GM18873 (cell line): ENCODE results near the gene COX19.
"Not testable (repeated sequence)": the region's sequence is repeated elsewhere in the genome, so short reads cannot be mapped to it uniquely, and the experiment has no call there.

ENCODE experiments used
- ATAC-seq: cut with Tn5 transposase; IDR thresholded peaks from one replicate; pipeline ENCODE4 v1.9.1; 2021; ENCODE audit warnings: mild to moderate bottlenecking, moderate library complexity, moderate number of reproducible peaks; ENCODE audit not compliant: unreplicated experiment, low FRiP score

Gene COX19

DNA sequence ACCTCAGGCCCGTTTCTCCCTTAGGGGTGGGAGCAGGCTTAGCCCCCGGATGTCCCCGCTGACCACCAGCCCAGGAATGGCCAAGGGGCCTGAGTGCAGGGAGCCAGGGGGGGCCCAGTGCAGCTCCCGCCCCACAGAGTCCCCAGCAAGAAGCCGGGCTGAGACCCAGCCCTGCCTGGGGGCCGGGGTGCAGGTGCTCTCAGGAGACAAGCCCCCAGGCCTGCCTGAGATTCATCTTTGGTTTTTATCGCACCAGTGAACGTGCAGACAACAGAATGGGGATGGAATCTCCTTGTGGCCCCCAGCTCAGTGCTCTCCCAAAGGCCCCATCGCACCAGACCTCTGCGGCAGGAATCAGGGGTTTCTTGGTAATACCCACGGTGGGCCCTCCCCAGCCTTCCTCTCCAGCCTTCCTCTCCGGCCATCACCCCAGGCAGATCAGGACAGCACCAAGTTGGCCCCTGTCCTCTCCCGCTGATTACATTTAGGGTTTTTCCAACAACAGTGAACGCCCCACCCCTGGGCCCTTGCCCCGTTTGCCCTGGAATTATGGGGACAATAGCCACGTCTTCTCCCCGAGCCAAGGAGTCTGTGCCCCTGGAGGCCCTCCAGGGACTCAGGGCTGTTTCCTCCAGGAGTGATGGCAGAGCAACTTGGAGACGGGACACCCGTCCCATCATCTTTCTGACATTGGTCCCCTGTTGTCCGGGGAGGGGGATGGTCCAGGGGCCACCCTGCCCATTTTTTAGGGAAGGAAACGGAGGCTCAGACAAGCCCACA is 43.3 kb downstream of the COX19 start:
- no peak for ATAC-seq

DNA sequence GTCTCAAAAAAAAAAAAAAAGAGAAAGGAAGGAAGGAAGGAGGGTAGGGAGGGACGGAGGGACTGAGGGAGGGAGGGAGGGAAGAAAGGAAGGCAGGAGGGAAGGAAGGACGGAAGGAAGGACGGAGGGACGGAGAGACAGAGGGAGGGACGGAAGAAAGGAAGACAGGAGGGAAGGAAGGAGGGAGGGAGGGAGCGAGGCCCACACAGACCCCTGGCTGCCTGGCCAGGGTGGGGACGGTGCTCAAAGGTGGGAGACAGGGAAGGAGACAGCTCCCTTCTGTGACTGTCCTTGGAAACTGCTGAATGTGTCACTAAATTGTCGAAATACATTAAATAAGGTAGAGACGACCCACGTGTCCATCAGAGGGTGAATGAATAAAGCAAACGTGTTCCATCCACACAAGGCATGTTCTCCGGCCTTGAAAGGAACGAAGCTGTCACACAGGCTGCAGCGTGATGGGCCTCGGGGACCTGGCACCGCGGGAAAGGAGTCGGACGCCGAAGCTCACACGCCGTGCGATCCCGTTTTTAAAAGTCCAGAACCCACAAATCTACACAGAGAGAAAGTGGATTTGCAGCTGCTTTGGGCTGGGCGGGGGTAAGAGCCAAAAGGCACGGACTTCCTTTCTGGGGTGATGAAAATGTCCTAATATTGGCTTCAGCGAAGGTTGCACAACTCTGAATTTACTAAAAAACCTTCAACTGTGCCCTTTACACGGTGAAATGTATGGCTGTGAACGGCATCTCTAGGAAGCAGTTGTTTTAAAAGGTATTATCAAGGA is 44.2 kb downstream of the COX19 start:
- ATAC-seq = no peak

DNA sequence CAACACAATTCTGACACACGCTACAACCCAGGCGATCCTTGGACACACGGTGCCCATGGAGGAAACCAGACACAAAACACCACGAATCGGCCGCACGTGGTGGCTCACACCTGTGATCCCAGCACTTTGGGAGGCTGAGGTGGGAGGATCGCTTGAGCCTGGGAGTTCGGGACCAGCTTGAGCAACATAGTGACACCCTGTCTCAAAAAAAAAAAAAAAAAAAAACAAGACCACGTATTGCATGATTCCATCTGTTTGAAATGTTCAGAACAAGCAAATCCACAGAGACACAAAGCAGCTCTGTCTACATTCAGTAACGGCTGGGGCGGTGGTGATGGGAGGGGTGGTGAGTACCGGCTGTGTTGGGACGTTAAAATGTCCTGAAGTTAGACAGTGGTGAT is 46.0 kb downstream of the COX19 start:
- no peak for ATAC-seq

- ATAC-seq = no peak
Measured at GRCh38 chr7:927031-927671, 48.2 kb downstream of the COX19 start.

DNA sequence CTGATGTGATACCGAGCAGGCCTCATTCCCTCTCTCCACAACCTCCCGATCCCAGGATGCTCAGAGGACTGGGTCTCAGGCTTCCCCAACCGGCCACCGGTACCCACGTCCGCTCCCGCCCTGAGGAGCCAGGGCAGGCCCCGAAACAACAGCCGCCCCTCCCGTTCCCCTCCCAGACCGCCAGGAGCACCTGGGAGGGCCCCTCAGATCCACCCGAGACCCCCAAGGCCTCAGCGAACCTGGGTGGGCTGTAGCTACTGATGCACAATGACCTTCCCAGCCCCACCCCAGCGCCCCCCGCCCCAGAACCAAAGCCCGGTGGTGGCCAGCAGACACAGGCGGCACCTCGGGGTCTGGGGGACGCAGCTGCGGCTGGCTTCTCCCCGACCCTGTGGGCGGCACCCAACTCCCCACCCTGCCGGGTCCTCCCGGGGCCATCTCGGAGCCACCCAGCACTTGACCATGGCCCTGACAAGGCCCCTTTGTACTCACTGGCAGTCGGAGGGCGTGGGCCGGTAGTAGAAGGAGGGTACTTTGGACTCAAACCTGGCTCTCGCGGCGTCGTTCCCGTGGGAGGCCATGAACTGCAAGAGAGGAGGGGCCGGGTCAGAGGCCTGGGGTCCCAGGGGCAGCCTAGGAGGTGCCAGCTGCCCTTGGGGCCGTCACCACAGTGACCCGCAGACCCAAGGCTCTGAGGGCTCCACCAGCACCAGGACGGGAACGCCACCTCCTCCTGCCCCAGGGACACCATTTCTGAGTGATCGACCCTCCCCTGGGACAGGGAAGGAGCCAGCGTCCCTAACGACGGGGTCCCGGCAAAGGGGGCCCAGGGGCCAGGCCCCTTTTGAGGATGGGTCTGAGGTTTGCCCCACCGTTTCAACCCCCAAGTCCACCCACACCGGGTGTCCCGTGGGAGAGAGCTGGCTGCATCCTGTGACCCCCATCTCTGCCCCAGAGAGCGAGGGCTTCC is 49.0 kb downstream of the COX19 start:
- ATAC-seq = no peak

- no peak for ATAC-seq
Measured at GRCh38 chr7:925601-926000, 49.7 kb downstream of the COX19 start.

DNA sequence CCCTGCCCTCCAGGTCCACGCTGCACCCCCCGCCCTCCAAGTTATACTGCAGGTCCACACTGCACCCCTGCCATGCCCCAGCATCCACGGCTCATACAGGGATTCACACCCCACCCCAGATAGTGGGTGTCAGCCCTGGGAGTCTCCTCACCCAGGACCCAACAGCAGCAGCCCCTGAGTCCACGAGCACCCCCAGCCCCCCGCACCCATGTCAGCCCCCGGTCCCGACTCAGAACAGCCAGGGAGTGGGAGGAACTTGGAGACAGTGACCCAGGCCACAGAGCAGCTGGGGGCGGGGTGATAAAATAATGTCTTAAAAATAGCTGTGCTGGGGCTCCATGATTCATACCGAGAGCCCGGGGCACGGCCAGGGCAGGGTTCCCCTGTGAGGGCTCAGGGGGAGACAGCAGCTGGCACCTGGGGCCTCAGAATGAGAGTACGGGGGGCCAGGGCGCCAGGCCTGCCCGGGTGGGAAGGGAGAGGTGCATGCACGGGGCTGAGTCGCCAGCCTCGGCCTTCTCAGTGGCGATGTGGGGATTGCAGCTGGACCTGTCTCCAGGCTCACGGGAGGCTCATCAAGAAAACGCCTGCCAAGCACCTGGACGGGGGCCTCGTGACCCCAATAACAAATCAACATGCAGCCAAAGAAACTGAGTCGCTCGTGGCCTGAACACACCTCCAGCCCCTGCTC is 50.7 kb downstream of the COX19 start:
- peak; percentile 54 for ATAC-seq

DNA sequence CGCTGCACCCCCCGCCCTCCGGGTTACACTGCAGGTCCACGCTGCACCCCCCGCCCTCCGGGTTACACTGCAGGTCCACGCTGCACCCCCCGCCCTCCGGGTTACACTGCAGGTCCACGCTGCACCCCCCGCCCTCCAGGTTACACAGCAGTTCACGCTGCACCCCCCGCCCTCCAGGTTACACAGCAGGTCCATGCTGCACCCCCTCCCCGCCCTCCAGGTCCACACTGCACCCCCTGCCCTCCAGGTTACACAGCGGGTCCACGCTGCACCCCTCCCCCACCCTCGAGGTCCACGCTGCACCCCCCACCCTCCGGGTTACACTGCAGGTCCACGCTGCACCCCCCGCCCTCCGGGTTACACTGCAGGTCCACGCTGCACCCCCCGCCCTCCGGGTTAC is 51.3 kb downstream of the COX19 start:
- not testable (repeated sequence) for ATAC-seq

DNA sequence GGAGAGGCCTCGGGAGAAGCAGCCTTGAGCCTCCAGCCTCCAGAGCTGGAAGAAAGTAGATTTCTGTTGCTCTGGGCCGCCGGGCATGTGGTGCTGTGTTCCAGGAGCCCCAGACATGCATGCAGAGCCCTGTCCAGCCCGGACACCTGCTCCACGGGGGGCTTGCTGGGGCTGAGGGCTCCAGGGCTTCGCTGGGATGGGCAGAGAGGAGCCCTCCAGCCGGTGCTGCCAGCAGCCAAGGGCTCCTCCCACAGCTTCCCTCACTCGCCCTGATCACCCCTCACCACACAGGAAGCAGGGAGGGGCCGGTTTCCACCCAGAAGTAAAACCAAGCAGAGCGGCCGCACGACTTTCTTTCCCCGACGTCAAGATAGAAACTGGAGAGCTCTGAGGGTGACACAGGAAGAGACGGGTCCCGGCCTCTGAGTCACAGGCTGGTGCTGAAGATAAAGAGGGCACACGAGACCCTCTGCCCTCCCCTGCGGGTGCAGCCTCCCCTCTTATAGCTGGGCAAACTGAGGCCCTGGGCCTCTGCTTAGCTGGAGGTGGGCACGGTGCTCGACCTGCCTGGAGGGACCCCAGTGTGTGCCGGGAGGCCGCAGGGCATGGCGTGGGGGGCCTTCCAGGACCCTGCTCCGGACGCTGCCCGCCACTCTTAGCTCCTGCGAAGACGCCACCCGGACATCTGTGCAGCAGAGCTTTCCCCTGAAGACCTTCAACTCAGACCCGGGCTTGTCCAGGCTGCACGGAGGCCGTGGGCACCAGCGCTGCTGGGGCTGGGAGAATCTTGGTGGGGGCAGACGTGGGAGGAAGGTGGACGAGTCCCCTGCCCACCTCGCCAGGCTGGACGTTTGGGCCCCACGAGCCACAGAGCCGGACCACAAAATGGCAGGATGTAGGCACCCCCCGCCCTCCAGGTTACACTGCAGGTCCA is 52.0 kb downstream of the COX19 start:
- peak; percentile 71 for ATAC-seq

GRCh38 chr7:922334-923107 is 52.8 kb downstream of the COX19 start:
- ATAC-seq = peak; percentile 1

DNA sequence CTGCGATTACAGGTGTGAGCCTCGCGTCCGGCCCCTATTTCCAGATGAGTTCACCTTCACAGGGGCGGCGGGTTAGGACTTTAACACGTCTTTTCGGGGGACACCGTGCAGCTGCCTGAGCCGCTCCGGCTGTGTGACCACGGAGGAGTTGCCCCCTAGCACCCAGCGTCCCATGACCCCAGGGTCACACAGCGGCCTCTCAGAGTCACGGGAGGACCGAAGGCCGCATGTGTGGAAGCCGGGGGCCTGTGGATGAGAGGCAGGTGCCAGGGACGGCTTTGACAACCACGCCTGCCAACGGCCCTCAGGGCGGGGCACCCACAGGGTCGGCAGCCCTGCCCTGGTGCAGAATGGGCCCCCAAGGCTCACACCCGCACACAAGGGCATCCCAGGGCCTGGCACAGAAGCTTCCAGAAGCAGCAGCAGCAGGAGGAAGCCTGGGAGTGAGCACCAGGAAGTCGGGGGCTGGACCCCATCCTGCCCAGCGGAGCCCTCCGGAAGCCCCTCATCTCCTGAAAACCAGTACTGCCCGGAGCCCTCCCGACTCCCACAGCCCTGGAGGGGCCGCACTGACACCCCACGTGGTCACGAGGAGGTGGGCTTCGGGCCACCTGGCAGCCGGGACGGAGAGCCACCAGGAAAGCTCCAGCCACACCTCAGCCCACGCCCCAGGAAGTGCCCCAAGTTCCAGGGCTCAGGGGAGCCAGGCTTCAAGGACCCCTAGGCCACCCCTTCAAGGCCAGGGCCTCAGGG is 53.6 kb downstream of the COX19 start:
- ATAC-seq = no peak

DNA sequence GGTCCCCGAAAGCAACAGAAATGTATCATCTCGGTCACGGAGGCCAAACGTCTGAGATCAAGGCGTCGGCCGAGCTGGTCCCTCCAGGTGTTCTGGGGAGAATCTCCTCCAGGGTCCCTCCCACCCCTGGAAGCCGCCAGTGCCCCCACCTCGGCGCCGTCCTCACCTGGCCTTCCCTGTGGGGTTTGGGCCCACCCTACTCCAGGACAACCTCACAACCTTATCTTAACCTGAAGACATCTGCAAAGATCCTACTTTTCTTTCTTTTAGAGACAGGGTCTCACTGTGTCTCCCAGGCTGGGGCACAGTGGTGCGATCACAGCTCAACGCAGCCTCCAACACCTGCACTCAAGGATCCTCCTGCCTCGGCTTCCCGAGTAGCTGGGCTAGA is 54.3 kb downstream of the COX19 start:
- ATAC-seq = no peak

DNA sequence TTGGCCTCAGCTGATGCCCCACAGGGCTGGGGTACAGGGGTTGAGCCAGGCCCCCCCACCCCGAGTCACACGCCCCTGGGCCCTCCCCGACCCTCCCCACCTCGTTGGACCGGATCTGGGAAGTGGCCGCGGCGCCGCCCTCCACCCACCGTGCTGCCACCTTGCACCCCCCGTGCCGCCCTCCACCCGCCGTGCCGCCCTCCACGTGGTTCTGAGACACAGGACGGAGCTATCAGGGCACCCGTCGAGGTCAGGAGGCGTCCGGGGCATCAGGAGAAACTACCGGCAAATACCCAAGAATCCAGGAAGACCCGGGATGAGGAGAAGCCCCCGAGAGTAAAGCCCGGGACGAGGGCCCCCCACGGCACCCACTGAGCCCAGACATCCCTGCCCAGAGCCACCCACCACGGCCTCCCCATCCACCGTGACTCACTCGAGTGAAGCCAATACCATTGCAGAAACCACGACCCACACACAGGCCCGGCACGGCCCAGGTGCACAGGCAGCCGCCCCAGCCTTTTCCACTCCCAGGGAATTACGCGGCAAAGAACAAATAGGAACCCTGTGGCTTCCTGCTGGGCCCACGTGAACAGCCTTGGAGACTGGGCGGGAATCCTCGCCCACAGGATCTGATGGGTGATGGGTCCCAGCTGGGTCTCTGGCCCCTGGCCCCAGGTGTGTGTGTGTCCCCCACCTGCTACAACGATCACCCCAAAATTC is 54.8 kb downstream of the COX19 start:
- no peak for ATAC-seq

- ATAC-seq = no peak
Measured at GRCh38 chr7:919924-920341, 55.4 kb downstream of the COX19 start.

DNA sequence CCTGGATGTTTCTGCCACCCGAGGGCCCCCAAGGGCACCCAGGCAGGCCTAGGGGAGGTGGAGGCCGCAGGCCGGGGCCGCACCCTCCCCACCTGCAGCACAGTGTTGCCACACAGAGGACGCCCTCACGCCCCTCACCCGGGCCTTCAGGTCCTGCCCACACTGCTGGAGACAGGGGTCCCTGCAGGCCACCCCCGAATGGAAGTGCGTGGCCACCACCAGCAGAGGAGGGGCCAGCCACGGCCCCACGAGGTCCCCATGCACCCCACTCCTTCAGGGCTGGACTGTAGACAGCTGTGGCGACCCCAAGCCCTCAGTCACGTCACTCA is 56.3 kb downstream of the COX19 start:
- no peak for ATAC-seq

DNA sequence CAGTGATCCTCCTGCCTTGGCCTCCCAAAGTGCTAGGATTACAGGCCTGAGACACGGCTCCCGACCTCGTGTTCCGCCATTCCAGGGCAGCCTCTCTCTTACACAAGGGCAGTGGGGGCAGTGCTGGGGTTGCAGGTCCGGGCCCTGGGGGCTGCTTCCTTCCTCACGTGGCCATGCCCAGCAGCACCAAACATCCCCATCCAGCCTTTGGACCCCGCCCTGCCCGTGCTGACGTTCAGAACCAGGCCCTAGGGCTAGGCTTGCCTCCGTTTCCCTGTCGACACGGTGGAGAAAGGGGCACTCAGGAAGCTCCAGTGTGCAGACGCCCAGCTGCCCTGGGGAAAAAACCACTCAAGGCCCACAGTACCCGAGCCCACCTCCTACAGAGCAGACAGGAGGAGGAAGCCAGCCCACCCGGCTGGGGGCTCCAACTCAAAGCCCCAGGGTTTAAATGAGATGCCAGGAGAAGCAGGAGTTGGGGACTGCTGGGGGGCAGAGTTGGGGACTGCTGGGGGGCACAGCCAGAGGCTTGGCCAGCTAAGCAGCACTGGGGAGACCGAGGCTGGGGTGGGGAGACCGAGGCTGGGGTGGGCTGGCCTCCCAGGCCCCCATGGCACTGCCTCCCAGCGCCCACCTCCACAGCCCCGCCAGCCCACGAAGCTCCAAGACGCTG is 56.8 kb downstream of the COX19 start:
- no peak for ATAC-seq
